OCI-LY1 (cell line): ENCODE results near the gene RAB39A.

Experiments
- H2AFZ ChIP-seq: fragments of 200-600 bp; sonication (generic), shearing (Covaris generic); 2 replicates; pipeline ENCODE4 v1.6.0; 2014; ENCODE audit warnings: antibody characterized with exemption, mild to moderate bottlenecking, low read length
- H3F3A ChIP-seq: fragments of 200-600 bp; sonication (generic), shearing (Covaris generic); 2 replicates; pipeline ENCODE4 v1.6.0; 2014; ENCODE audit warnings: mild to moderate bottlenecking, antibody characterized with exemption, low read length, moderate library complexity; ENCODE audit not compliant: insufficient read depth
- H3K27ac ChIP-seq: fragments of 200-600 bp; sonication (generic); 2 replicates; pipeline ENCODE4 v1.5.1; 2014; ENCODE audit warnings: low read length, mixed run types, mild to moderate bottlenecking, low read depth; ENCODE audit not compliant: poor library complexity, severe bottlenecking
- H3K27me3 ChIP-seq: fragments of 200-600 bp; sonication (generic); 2 replicates; pipeline ENCODE4 v1.6.0; 2014; ENCODE audit warnings: antibody characterized with exemption, mild to moderate bottlenecking, low read length, moderate library complexity; ENCODE audit not compliant: insufficient read depth
- H3K36me3 ChIP-seq: fragments of 200-600 bp; sonication (generic); 2 replicates; pipeline ENCODE4 v1.6.1; 2014; ENCODE audit warnings: mild to moderate bottlenecking, antibody characterized with exemption, low read length, moderate library complexity, mixed read lengths; ENCODE audit not compliant: insufficient read depth
- H3K4me1 ChIP-seq: fragments of 200-600 bp; sonication (generic); 2 replicates; pipeline ENCODE4 v1.5.1; 2014; ENCODE audit warnings: mild to moderate bottlenecking, low read length, moderate library complexity; ENCODE audit not compliant: insufficient read depth, severe bottlenecking
- H3K4me2 ChIP-seq: fragments of 200-600 bp; sonication (generic), shearing (Covaris generic); 2 replicates; pipeline ENCODE4 v1.6.1; 2014; ENCODE audit warnings: low read length
- H3K4me3 ChIP-seq: fragments of 200-600 bp; sonication (generic); 2 replicates; pipeline ENCODE4 v1.5.1; 2014; ENCODE audit warnings: low read length, low read depth, mild to moderate bottlenecking, mixed read lengths; ENCODE audit not compliant: poor library complexity, severe bottlenecking
- H3K79me2 ChIP-seq: fragments of 200-600 bp; shearing (Covaris generic); 2 replicates; pipeline ENCODE4 v1.6.1; 2016; ENCODE audit warnings: mixed run types, low read length, mixed read lengths; ENCODE audit not compliant: insufficient read depth
- H3K9ac ChIP-seq: fragments of 200-600 bp; sonication (generic), shearing (Covaris generic); 2 replicates; pipeline ENCODE4 v1.6.1; 2014; ENCODE audit warnings: mild to moderate bottlenecking, low read length, mixed read lengths
- H3K9me2 ChIP-seq: fragments of 200-600 bp; sonication (generic), shearing (Covaris generic); 2 replicates; pipeline ENCODE4 v1.6.1; 2014; ENCODE audit warnings: low read depth, mild to moderate bottlenecking, low read length, mixed read lengths
- H3K9me3 ChIP-seq: fragments of 200-600 bp; shearing (Covaris generic); 2 replicates; pipeline ENCODE4 v1.6.1; 2014; ENCODE audit warnings: low read length, mixed read lengths
- H4K20me1 ChIP-seq: fragments of 200-600 bp; sonication (generic), shearing (Covaris generic); 2 replicates; pipeline ENCODE4 v1.6.0; 2016; ENCODE audit warnings: mild to moderate bottlenecking, low read length; ENCODE audit not compliant: insufficient read depth
- CTCF ChIP-seq: fragments of 200-600 bp; sonication (generic), shearing (Covaris generic); IDR thresholded peaks from 2 replicates; pipeline ENCODE4 v1.5.1; 2017; ENCODE audit warnings: mild to moderate bottlenecking, antibody characterized with exemption, low read length, moderate library complexity, mixed read lengths
- EZH2 ChIP-seq: fragments of 200-600 bp; sonication (generic), shearing (Covaris generic); IDR thresholded peaks from 2 replicates; pipeline ENCODE4 v1.8.0; 2017; ENCODE audit warnings: borderline replicate concordance, mixed run types, mild to moderate bottlenecking, antibody characterized with exemption, low read length, moderate library complexity, mixed read lengths

RAB39A gene

GRCh38 chr11:108003623-108004022, 75.4 kb downstream of the RAB39A start:
- Histone ChIP-seq H3K4me1 (peaks cover 4% of the 10 kb centered on the region), H3K27me3 (no peaks in the 10 kb centered on the region), H3K79me2 (no peaks in the 10 kb centered on the region), H3K27ac (no peak overlapping the region), H3K9me3 (no peaks in the 10 kb centered on the region), H4K20me1 (no peaks in the 10 kb centered on the region), H3F3A (no peaks in the 10 kb centered on the region), H3K4me3 (no peak overlapping the region), H3K9me2 (no peaks in the 10 kb centered on the region), H3K4me2 (no peak overlapping the region), H3K9ac (no peak overlapping the region), H3K36me3 (no peaks in the 10 kb centered on the region), H2AFZ (no peak overlapping the region)
- TF ChIP-seq EZH2 = no peak
- no peak for TF ChIP-seq CTCF

- H2AFZ ChIP-seq = no peak overlapping the region
- peaks cover 36% of the 10 kb centered on the region for H3K4me1 ChIP-seq
- H3K27me3 ChIP-seq = no peaks in the 10 kb centered on the region
- H3K79me2 ChIP-seq = peaks cover 35% of the 10 kb centered on the region
- H4K20me1 ChIP-seq = no peaks in the 10 kb centered on the region
- H3K9ac ChIP-seq = no peak overlapping the region
- no peak for TF ChIP-seq EZH2
- no peak for TF ChIP-seq CTCF
- no peak overlapping the region; the same call in 1 of the 2 replicates for H3K4me2 ChIP-seq
- H3K27ac ChIP-seq = no peak overlapping the region
- no peaks in the 10 kb centered on the region for H3F3A ChIP-seq
- no peak overlapping the region for H3K4me3 ChIP-seq
- H3K9me3 ChIP-seq = no peaks in the 10 kb centered on the region
- no peaks in the 10 kb centered on the region for H3K36me3 ChIP-seq
- no peaks in the 10 kb centered on the region for H3K9me2 ChIP-seq
Measured at GRCh38 chr11:108007819-108008218, 79.6 kb downstream of the RAB39A start.

- no peaks in the 10 kb centered on the region for H3K9me2 ChIP-seq
- peak within 1 kb of the TSS; percentile 87 for H3K4me3 ChIP-seq
- H3K4me2 ChIP-seq = peak within 1 kb of the TSS; percentile 77
- peaks cover 10% of the 10 kb centered on the region; the same call in 1 of the 2 replicates for H3K36me3 ChIP-seq
- TF ChIP-seq CTCF (peak; percentile 94), EZH2 (no peak)
- H3K9me3 ChIP-seq = no peaks in the 10 kb centered on the region
- H3K79me2 ChIP-seq = peaks cover 46% of the 10 kb centered on the region
- no peaks in the 10 kb centered on the region for H3F3A ChIP-seq
- H3K27me3 ChIP-seq = no peaks in the 10 kb centered on the region
- H2AFZ ChIP-seq = peak within 1 kb of the TSS; percentile 38; the same call in 1 of the 2 replicates
- peak within 1 kb of the TSS; percentile 97 for H3K9ac ChIP-seq
- no peaks in the 10 kb centered on the region for H4K20me1 ChIP-seq
- peak within 1 kb of the TSS; percentile 81 for H3K27ac ChIP-seq
- H3K4me1 ChIP-seq = peaks cover 42% of the 10 kb centered on the region
Measured at GRCh38 chr11:108008656-108009496, 80.6 kb downstream of the RAB39A start, which contains the start of gene CUL5. TSS of gene CUL5 (plus strand) at chr11:108008898. CDS start at chr11:108009349, 451 bp downstream.
